Measurements from ENCODE around the gene MLEC. TPM values are rescaled to one million over a fixed set of nuclear protein-coding genes. Genes with fewer than 3 reads are reported as not detected.

MLEC gene
- total and polyA plus RNA-seq, 2 of the 13 experiments (the other 11 are each of a cell fraction or from before 2014, with no cell fraction given), result 49.8 to 156 TPM

DNA sequence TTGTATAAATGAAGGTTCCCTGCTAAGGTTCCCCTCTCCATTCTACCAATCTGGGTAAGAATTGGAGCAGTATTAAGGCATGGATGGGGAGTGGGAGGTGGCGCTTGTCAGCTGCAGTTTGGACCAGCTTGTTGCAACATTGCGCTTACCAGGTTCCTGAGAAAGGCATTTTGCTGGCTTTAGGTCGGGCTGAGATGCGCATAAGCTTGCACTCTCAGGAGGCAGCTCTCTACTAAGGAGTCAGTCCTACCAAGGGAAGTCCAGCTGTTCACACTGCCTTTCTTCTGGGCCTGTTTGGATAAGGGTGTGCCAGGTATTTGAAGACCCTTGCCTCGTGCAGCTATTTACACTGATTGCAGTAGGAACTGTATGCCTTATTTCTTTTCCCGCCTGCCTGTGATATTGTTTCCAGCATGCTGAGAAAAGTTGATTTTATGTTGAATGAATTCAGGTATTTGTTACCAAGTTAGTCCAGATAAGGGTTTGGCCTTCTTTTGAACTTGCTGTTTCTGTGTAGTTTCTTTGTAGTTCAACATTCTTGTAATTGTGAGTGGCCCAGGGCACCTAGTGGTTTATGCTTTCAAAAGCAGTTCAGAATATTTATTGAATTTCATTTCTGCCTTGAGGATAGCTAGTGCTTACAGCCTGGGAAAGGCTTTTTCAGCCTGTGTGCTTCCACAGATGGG, 2.6 kb downstream of the MLEC start:
- Histone ChIP-seq H3K27ac (ENCODE audit: extremely low read length, insufficient read depth, low read length) (peak overlapping the region; percentile 94), H4K20me1 (ENCODE audit: insufficient read depth, low read length) (peaks cover 40% of the 10 kb centered on the region), H3K4me2 (ENCODE audit: low read depth, low read length) (peak overlapping the region; percentile 86), H3K9me3 (ENCODE audit: low read length) (no peaks in the 10 kb centered on the region), H3K27me3 (ENCODE audit: control insufficient read depth in 1 of 2, insufficient read depth in 2 of 2, low read length in 2 of 2) (no peaks in the 10 kb centered on the region), H3K9ac (ENCODE audit: insufficient read depth, low read depth, low read length) (peak overlapping the region; percentile 85), H3K4me3 (replicated peaks in 1 of 3; ENCODE audit: insufficient read depth in 1 of 3, low read depth in 2 of 3, low read length in 3 of 3) (peak overlapping the region; percentile 83 to 91 (median 86); a peak in 5 of 6 replicates), H3K4me1 (ENCODE audit: insufficient read depth, low read length) (peaks cover 70% of the 10 kb centered on the region), H3K79me2 (ENCODE audit: insufficient read depth, low read length) (peaks cover 73% of the 10 kb centered on the region), H3K36me3 (replicated peaks in 1 of 2; ENCODE audit: control insufficient read depth in 1 of 2, insufficient read depth in 2 of 2, low read length in 2 of 2) (peaks cover 4 to 15% of the 10 kb centered on the region in 2 experiments), H2AFZ (ENCODE audit: low read length) (no peak overlapping the region)
- FAIRE-seq (peak; percentile 56), DNase-seq (ENCODE audit: low spot score) (peak; percentile 41), ATAC-seq (no peak)
- 43% methylated on average over 4 of the region's 6 CpGs for WGBS (ENCODE audit: low lambda C conversion rate)
- CTCF ChIA-PET (ENCODE audit: low intra/inter-chr PET ratio, low total read pairs), result no interaction called here
- in situ Hi-C loops (cut with HindIII; ENCODE audit: extremely low pct_ligation_motif_present, low pct_unique_long_range_greater_than_20kb) (no loop called here), intact Hi-C loops (cut with micrococcal nuclease; ENCODE audit: unreplicated experiment) (loop anchor here (2.0 to 5.0 kb wide), 3 partner anchors 25 to 1388 kb away; partner anchors contain the start of gene MLXIP)
- BruUV-seq (replicated peaks), result no TSS peak
- TF ChIP-seq SAP130 (CRISPR knock-in tag; IDR thresholded peaks at IDR 0.05; ENCODE audit: low read depth) (peak; percentile 11; the same call in 1 of the 2 replicates), HDAC1 (CRISPR knock-in tag; IDR thresholded peaks at IDR 0.05) (peak; percentile 37; the same call in 1 of the 2 replicates), CEBPG (CRISPR knock-in tag; IDR thresholded peaks at IDR 0.05) (peak; percentile 14; the same call in 1 of the 2 replicates), HDAC2 (CRISPR knock-in tag; IDR thresholded peaks at IDR 0.05) (peak; percentile 5; the same call in 1 of the 2 replicates), ZBTB38 (CRISPR knock-in tag; IDR thresholded peaks at IDR 0.05) (0 out of 2 replicates have a peak, but pooled peaks have one; percentile 31), SIN3A (IDR thresholded peaks at IDR 0.05; ENCODE audit: borderline replicate concordance, low read depth, low read length) (0 out of 2 replicates have a peak, but pooled peaks have one; percentile 18), CEBPB (IDR thresholded peaks at IDR 0.05; ENCODE audit: borderline replicate concordance, low read depth, low read length) (peak; percentile 37; the same call in 1 of the 2 replicates), PRPF4 (IDR thresholded peaks at IDR 0.05; ENCODE audit: low read depth, low read length, poor library complexity, severe bottlenecking) (no peak), MAZ (IDR thresholded peaks at IDR 0.05; ENCODE audit: borderline replicate concordance, low read depth, low read length) (no peak), MAZ (CRISPR knock-in tag; IDR thresholded peaks at IDR 0.05; ENCODE audit: low read depth) (no peak)
- TF ChIP-seq, protein P1, sequence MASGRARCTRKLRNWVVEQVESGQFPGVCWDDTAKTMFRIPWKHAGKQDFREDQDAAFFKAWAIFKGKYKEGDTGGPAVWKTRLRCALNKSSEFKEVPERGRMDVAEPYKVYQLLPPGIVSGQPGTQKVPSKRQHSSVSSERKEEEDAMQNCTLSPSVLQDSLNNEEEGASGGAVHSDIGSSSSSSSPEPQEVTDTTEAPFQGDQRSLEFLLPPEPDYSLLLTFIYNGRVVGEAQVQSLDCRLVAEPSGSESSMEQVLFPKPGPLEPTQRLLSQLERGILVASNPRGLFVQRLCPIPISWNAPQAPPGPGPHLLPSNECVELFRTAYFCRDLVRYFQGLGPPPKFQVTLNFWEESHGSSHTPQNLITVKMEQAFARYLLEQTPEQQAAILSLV (CRISPR knock-in tag; IDR thresholded peaks at IDR 0.05; ENCODE audit: borderline replicate concordance), result 0 out of 2 replicates have a peak, but pooled peaks have one; percentile 30
- TF ChIP-seq, protein P2, sequence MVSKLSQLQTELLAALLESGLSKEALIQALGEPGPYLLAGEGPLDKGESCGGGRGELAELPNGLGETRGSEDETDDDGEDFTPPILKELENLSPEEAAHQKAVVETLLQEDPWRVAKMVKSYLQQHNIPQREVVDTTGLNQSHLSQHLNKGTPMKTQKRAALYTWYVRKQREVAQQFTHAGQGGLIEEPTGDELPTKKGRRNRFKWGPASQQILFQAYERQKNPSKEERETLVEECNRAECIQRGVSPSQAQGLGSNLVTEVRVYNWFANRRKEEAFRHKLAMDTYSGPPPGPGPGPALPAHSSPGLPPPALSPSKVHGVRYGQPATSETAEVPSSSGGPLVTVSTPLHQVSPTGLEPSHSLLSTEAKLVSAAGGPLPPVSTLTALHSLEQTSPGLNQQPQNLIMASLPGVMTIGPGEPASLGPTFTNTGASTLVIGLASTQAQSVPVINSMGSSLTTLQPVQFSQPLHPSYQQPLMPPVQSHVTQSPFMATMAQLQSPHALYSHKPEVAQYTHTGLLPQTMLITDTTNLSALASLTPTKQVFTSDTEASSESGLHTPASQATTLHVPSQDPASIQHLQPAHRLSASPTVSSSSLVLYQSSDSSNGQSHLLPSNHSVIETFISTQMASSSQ (IDR thresholded peaks at IDR 0.05; ENCODE audit: low read depth), result no peak
- TF ChIP-seq, protein P2 (CRISPR knock-in tag; IDR thresholded peaks at IDR 0.05; ENCODE audit: borderline replicate concordance), result 0 out of 2 replicates have a peak, but pooled peaks have one; percentile 18
- POLR2A ChIA-PET, result no interaction called here
